ENCODE measurements around the gene CHRND. TPM values are rescaled to one million over a fixed set of nuclear protein-coding genes. Genes with fewer than 3 reads are reported as not detected.

Gene CHRND
- total RNA-seq, 1 experiment from 2014 or later, result not detected

DNA sequence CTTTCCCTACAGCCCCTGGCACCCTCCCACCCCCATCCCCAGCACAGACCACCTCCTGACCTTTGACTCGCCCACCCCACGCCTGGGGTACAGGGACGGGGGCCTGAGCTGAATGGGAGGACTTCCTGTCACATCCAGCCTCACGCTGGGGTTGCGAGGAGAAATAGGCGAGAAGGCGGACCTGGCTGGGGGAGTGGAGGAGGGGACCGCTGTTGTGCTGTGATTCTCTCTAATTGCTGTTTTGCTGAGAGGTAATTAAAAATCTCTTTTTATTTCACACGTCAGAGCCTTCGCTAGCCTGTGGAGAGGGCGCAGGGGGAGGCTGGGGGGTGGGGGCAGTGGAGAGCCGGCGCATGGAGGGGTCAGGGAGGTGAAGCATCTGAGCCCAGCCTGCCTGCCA is 28.6 kb upstream of the CHRND start:
- Histone ChIP-seq H3K4me3 (ENCODE audit: low read depth, low read length) (no peak overlapping the region), H3K9me3 (no peaks in the 10 kb centered on the region), H3K27me3 (replicated peaks; ENCODE audit: control insufficient read depth, insufficient read depth, low read length) (no peaks in the 10 kb centered on the region), H3K36me3 (ENCODE audit: control insufficient read depth, insufficient read depth, low read length) (no peaks in the 10 kb centered on the region), H3K4me1 (no peaks in the 10 kb centered on the region)
- BruUV-seq (replicated peaks), result no TSS peak
- intact Hi-C loops (cut with micrococcal nuclease; ENCODE audit: unreplicated experiment), result no loop called here
- TF ChIP-seq, protein P1, sequence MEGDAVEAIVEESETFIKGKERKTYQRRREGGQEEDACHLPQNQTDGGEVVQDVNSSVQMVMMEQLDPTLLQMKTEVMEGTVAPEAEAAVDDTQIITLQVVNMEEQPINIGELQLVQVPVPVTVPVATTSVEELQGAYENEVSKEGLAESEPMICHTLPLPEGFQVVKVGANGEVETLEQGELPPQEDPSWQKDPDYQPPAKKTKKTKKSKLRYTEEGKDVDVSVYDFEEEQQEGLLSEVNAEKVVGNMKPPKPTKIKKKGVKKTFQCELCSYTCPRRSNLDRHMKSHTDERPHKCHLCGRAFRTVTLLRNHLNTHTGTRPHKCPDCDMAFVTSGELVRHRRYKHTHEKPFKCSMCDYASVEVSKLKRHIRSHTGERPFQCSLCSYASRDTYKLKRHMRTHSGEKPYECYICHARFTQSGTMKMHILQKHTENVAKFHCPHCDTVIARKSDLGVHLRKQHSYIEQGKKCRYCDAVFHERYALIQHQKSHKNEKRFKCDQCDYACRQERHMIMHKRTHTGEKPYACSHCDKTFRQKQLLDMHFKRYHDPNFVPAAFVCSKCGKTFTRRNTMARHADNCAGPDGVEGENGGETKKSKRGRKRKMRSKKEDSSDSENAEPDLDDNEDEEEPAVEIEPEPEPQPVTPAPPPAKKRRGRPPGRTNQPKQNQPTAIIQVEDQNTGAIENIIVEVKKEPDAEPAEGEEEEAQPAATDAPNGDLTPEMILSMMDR (IDR thresholded peaks at IDR 0.05; ENCODE audit: insufficient read depth in 1 of 2, low read depth in 1 of 2, low read length in 1 of 2, severe bottlenecking in 1 of 2, unreplicated experiment in 1 of 2), result no peak
- CTCF ChIA-PET, result no interaction called here
- Mint-ChIP-seq H3K4me3 (ENCODE audit: unreplicated experiment) (no peak overlapping the region), H3K4me1 (ENCODE audit: low read depth, unreplicated experiment) (no peaks in the 10 kb centered on the region), H3K27me3 (ENCODE audit: insufficient read depth, unreplicated experiment) (no peaks in the 10 kb centered on the region), H3K27ac (ENCODE audit: unreplicated experiment) (no peak overlapping the region), H3K36me3 (ENCODE audit: insufficient read depth, unreplicated experiment) (no peaks in the 10 kb centered on the region), H3K9me3 (ENCODE audit: unreplicated experiment) (no peaks in the 10 kb centered on the region)
- DNase-seq, result no peak
- POLR2A ChIA-PET, result no interaction called here

DNA sequence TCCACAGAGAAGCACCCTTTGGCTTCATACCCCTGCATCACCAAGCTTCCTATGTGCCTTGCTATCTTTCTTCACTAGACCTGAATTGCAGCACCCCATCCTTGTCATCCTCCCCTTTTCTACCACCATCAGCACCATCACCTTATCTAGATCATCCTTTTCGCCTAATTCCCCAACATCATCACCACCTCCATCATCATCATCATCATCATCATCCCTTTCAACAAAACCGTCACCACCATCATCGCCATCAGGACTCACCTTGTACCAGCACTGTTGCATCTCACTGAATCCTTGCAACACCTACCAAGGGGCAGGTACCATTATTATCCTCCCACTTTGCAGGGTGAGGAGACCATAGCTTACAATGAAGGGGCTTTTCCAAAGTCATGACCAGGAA is 27.5 kb upstream of the CHRND start:
- H3K9me3 Mint-ChIP-seq (ENCODE audit: unreplicated experiment), result no peaks in the 10 kb centered on the region
- H3K4me1 Mint-ChIP-seq (ENCODE audit: low read depth, unreplicated experiment), result no peaks in the 10 kb centered on the region
- H3K27me3 Mint-ChIP-seq (ENCODE audit: insufficient read depth, unreplicated experiment), result no peaks in the 10 kb centered on the region
- TF ChIP-seq, protein P1 (IDR thresholded peaks at IDR 0.05; ENCODE audit: insufficient read depth in 1 of 2, low read depth in 1 of 2, low read length in 1 of 2, severe bottlenecking in 1 of 2, unreplicated experiment in 1 of 2), result no peak
- no peak overlapping the region for H3K27ac Mint-ChIP-seq (ENCODE audit: unreplicated experiment)
- Histone ChIP-seq H3K36me3 (ENCODE audit: control insufficient read depth, insufficient read depth, low read length) (no peaks in the 10 kb centered on the region), H3K9me3 (no peaks in the 10 kb centered on the region), H3K4me3 (ENCODE audit: low read depth, low read length) (no peak overlapping the region), H3K4me1 (no peaks in the 10 kb centered on the region), H3K27me3 (replicated peaks; ENCODE audit: control insufficient read depth, insufficient read depth, low read length) (no peaks in the 10 kb centered on the region)
- POLR2A ChIA-PET, result no interaction called here
- H3K36me3 Mint-ChIP-seq (ENCODE audit: insufficient read depth, unreplicated experiment), result no peaks in the 10 kb centered on the region
- CTCF ChIA-PET, result no interaction called here
- intact Hi-C loops (cut with micrococcal nuclease; ENCODE audit: unreplicated experiment), result no loop called here
- DNase-seq, result no peak
- H3K4me3 Mint-ChIP-seq (ENCODE audit: unreplicated experiment), result no peak overlapping the region
- BruUV-seq (replicated peaks), result no TSS peak

DNA sequence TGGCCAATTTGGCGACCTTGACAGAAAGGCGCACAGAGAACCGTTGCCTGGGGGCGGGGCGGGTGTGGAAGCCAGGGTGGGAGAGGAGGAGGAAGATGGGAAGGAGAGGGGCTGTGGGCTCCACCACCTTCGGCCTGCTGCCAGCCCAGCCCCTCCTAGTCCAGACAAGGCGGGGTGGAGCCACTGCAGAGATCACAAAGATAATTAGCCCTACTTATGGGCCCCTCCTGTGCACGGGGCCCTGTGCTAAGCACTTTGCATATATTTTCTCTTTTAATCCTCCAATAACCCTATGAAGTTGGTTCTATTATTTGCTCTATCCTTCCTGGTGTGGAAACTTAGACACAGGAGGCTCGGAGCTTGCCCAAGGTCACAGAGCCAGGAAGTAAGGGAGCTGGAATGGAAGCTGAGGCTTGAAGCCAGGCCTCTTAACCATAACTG is 24.6 kb upstream of the CHRND start:
- H3K27me3 Mint-ChIP-seq (ENCODE audit: insufficient read depth, unreplicated experiment), result no peaks in the 10 kb centered on the region
- H3K27ac Mint-ChIP-seq (ENCODE audit: unreplicated experiment), result no peak overlapping the region
- intact Hi-C loops (cut with micrococcal nuclease; ENCODE audit: unreplicated experiment), result no loop called here
- Histone ChIP-seq H3K4me1 (no peaks in the 10 kb centered on the region), H3K27me3 (replicated peaks; ENCODE audit: control insufficient read depth, insufficient read depth, low read length) (no peaks in the 10 kb centered on the region), H3K9me3 (no peaks in the 10 kb centered on the region), H3K36me3 (ENCODE audit: control insufficient read depth, insufficient read depth, low read length) (no peaks in the 10 kb centered on the region), H3K4me3 (ENCODE audit: low read depth, low read length) (no peak overlapping the region)
- TF ChIP-seq, protein P1 (IDR thresholded peaks at IDR 0.05; ENCODE audit: insufficient read depth in 1 of 2, low read depth in 1 of 2, low read length in 1 of 2, severe bottlenecking in 1 of 2, unreplicated experiment in 1 of 2), result no peak
- no peak overlapping the region for H3K4me3 Mint-ChIP-seq (ENCODE audit: unreplicated experiment)
- no peaks in the 10 kb centered on the region for H3K9me3 Mint-ChIP-seq (ENCODE audit: unreplicated experiment)
- BruUV-seq (replicated peaks), result no TSS peak
- ChIA-PET POLR2A (no interaction called here), CTCF (no interaction called here)
- DNase-seq, result no peak
- H3K4me1 Mint-ChIP-seq (ENCODE audit: low read depth, unreplicated experiment), result no peaks in the 10 kb centered on the region
- H3K36me3 Mint-ChIP-seq (ENCODE audit: insufficient read depth, unreplicated experiment), result no peaks in the 10 kb centered on the region
